Stimulated activated CD8-positive, alpha-beta memory T cell treated with anti-CD3 and anti-CD28 coated beads, Interleukin-7, amount 100 ng/mL, for 48 hours (primary cell): ENCODE data around the gene CFDP1.
"Not testable (repeated sequence)": the region's sequence is repeated elsewhere in the genome, so short reads cannot be mapped to it uniquely, and the experiment has no call there.

ENCODE experiments used
- DNase-seq, 2 donors: peaks; one replicate each; pipeline ENCODE4 v3.0.0-alpha.2; 2020; ENCODE audit warnings: low read depth in 1 of 2; ENCODE audit errors: extremely low read depth in 1 of 2

The CFDP1 gene

DNA sequence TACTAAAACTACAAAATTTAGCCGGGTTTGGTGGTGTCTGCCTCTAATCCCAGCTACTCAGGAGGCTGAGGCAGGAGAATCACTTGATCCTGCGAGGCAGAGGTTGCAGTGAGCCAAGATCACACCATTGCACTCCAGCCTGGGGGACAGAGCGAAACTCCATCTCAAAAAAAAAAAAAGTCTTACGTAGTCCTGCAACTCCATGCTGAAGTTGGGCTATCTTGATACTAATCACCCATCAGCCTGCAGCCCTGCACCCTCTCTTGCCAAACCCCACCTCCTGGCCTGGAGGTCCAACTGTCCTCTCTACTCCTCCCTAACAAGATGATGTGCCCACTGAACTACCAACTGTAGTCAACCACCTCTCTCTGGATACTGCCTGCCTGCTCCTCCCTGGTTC, 26.4 kb upstream of the CFDP1 start:
- no peak for DNase-seq

- no peak for DNase-seq
Observed at GRCh38 chr16:75458439-75458838, 25.1 kb upstream of the CFDP1 start.

DNA sequence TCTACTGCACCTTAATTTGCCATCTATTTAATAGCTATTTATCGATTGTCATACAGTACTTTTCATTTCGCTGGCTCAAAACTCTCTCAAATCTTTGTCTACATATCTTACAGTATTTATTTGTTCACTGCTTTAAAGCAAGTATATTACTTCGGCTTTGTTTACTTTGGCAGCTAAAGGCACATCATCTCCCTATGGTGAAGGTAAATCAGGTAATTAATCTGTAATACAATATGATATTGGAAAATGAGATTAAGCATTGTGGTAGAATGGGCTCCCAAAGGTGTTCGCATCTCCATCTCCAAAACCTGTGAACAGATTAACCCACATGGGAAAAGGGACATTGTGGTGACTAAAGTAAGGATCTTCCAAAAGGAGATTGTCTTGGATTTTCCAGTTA, 24.7 kb upstream of the CFDP1 start:
- no peak for DNase-seq

GRCh38 chr16:75457485-75458021, 24.2 kb upstream of the CFDP1 start:
- no peak for DNase-seq

GRCh38 chr16:75456971-75457370, 23.7 kb upstream of the CFDP1 start:
- DNase-seq: no peak

DNA sequence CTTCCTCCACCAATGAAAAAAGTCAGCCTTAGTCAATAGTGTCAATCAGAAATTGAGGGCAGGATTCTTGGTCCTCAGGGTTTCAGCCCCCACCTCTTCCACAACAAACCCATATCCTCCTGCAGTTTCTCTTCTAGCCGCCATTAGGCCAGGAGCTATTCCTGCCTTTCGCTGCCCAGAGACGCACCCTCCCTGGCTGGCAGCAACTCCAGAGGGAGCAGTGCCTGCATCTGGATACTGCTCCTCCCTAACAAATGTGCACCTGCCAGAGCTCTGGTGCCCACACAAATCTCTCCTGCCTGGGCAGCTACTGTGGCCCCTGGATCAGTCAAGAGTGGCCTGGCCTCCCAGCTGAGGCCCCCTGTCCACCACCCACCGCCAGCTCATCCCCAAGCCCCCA, 23.2 kb upstream of the CFDP1 start:
- DNase-seq: not testable (repeated sequence)

DNA sequence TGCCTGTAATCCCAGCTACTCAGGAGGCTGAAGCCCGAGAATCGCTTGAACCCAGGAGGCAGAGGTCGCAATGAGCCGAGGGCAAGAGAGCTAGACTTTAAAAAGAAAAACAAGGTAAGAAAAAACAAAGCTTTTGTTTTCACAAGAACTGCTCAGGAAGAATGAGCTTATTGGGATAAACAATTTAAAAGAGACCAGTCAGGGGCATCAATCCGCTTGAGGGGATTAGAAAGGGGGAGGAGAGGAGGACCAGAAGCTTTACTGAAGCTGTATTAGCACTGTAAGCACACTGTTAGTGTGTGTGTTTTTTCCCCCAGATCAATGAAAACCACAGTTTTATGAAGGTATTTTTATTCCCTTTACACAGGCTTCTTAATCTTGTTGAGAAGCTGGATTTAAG, 22.4 kb upstream of the CFDP1 start:
- DNase-seq: no peak

DNA sequence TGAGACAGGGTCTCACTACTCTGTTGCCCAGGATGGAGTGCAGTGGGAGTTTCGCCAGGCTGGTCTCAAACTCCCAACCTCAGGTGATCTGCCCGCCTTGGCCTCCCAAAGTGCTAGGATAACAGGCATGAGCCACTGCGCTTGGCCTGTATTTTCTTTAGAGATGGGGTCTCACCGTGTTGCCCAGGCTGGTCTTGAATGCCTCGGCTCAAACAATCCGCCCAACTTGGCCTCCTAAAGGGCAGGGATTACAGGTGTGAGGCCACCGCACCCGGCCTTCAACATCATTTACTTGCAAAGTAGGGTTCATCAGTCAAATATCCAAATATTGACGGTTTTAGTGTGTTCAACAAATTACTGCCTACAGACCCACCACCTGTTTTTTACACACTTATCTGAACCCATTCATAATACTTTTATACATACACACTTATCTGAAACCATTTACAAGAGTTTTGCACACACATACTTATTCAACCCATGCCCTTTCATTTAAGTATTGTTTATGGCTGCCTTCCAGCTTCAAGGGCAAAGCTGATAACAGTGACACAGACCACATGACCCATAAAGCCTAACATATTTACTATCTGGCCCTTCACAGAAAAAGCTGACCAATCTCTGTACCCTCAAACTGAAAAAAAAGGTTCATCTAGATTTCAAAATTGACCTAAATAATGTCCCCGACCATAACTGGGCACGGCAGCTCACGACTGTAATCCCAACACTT, 19.3 kb upstream of the CFDP1 start:
- DNase-seq: no peak

- no peak for DNase-seq
Observed at GRCh38 chr16:75446416-75446815, 13.1 kb upstream of the CFDP1 start.

DNA sequence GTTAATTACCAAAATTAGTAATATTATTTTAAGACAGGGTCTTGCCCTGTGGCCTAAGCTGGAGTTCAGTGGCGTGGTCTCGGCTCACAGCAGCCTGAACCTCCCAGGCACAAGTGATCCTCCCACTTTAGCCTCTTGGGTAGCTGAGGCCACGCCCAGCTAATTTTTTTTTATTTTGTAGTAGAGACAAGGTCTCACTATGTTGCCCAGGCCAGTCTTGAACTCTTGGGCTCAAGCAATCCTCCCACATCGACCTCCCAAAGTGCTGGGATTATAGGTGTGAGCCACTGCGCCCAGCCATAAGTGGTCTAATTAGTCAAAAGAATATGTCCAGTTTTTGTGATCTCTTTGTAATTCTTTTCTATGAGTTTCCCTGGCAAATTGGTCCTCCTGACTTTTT, 12.0 kb upstream of the CFDP1 start:
- DNase-seq: no peak

GRCh38 chr16:75443298-75443697, 10.0 kb upstream of the CFDP1 start:
- DNase-seq: no peak

DNA sequence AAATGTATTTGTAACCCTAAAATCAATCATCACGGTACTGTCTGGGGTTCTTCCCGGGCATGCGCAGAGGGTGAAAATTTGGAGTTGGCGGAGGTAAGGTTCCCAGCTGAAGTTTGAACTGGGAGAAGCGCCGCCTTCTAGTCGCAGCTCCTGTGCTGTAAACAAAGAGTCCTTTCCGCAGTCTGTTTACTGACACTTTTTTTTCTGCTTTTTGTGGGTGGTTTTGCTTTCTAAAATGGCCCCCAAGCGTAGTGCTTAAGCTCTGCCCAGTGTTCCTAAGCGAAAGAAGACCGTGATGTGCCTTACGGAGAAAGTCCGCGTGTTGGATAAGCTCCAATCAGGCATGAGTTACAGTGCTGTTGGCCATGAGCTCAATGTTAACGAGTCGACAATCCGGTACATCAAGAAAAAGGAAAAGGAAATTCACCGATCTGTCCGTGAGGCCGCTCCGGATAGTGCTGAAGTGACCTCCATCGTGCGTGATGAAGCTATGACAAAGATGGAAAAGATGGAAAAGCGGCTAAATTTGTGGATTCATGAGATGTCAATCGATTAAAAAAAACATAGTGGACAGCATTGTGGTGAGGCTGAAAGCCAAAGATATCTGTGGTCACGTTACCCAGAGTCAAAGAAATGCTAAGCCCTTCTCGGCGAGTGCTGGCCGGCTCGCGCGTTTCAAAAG, 570 bp upstream of the CFDP1 start:
- DNase-seq: no peak

DNA sequence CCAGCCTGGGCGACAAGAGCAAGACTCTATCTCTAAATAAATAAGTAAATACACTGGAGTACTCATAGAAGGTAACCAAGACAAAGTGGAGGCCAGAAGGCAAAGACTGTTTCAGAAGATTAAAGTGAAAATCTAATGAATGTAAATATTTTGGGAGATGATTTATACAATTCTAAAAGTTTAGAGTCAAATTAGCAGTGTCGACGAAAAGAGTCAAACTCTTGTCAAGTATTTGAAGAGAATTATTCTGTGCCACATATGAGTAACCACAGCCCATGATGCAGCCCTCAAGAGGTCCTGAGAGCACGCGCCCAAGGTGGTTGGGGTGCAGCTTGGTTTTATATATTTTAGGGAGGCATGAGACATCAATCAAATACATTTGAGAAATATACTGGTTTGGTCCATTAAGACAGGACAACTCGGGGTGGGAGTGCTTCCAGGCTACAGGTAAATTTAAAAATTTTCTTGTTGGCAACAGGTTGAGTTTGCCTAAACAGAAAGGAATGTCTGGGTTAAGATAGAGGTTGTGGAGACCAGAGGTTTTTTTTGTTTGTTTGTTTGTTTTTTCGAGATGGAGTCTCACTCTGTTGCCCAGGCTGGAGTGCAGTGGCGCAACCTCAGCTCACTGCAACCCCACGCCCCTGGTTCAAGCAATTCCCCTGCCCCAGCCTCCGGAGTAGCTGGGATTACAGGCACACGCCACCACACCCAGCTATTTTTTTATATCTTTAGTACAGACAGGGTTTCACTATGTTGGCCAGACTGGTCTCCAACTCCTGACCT, 3.5 kb downstream of the CFDP1 start:
- no peak for DNase-seq

GRCh38 chr16:75426524-75426923, 6.8 kb downstream of the CFDP1 start:
- DNase-seq: not testable (repeated sequence)

DNA sequence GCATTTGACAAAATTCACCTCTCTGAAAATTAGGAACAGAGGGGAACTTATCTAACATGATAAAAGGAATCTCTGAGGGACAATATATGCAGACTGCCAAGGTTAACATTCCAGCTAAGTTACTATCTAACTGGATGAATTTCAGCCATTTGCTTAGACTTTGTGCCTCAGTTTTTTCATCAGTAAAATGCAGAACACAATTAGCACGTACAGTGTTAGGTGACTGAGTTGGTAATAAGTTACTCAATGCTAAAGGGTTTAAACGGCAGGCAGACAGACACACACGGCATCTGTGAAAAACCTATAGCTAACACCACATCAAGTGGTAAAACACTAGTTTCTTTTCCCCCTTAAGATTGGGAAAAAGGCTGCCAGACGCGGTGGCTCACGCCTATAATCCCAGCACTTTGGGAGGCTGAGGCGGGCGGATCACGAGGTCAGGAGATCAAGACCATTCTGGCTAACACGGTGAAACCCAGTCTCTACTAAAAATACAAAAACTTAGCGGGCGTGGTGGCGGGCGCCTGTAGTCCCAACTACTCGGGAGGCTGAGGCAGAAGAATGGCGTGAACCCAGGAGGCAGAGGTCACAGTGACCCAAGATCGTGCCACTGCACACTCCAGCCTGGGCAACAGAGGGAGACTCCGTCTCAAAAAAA, 9.1 kb downstream of the CFDP1 start:
- DNase-seq: not testable (repeated sequence)

DNA sequence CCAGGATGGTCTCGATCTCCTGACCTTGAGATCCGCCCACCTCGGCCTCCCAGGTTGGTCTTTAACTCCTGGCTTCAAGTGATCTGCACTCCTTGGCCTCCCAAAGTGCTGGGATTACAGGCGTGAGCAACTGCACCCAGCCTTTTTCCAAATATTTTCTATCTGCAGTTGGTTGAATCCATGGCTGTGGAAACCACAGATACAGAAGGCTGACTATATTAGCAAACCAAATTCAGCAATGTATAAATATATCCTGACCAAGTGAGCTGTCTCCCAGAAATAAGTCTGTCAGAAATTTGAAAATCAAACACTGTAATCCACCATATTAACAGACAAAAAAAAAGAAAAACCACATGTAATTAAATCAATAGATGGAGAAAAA, 9.6 kb downstream of the CFDP1 start:
- no peak for DNase-seq

- no peak for DNase-seq
Observed at GRCh38 chr16:75421820-75422126, 11.5 kb downstream of the CFDP1 start.

- DNase-seq: peak in 1 of 2 donors; percentile 15
Observed at GRCh38 chr16:75420987-75421819, 12.1 kb downstream of the CFDP1 start.

DNA sequence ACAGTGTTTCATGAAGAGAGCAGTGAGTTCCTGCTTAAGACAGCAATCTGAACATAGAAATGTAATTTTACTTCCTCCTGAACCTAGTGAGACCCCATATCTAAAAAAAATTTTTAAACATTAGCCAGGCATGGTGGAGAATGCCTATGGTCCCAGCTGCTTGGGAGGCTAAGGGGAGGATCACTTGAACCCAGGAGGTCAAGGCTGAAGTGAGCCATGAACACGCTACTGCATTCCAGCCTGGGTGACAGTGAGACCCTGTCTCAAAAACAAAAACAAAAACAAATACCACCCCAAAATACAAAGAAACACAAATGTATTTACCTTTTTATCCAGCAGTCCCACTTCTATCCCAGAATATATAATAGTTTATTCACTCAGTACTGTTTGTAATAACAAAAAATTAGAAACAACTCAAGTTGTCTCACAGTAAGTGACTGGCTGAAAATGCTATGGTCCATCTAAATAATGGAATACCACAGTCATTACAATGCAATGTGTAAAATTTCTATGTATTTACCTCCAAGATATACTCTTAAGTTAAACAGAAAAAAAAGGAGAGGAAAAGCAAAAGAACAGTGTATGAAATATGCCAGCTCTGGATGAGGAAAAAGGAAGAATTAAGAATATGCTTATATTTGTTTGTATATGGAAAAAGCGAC, 16.3 kb downstream of the CFDP1 start:
- no peak for DNase-seq
